Mesendoderm (in vitro differentiated cells): Measurements from ENCODE around the gene CDC6.

Experiments used
- DNase-seq: peaks from one replicate; pipeline ENCODE4 v3.0.0; 2013
- H2AK5ac ChIP-seq: 2 replicates; pipeline ENCODE4 v1.6.1; 2013; ENCODE audit warnings: low read length, inconsistent platforms
- H2BK120ac ChIP-seq: 2 replicates; pipeline ENCODE4 v1.6.1; 2013; ENCODE audit warnings: low read depth, mild to moderate bottlenecking, low read length, moderate library complexity, mixed read lengths
- H2BK15ac ChIP-seq: replicated peaks from 2 replicates; pipeline ENCODE4 v1.6.1; 2013; ENCODE audit warnings: low read depth, mild to moderate bottlenecking, moderate library complexity
- H2BK5ac ChIP-seq: 2 replicates; pipeline ENCODE4 v1.6.1; 2013; ENCODE audit warnings: low read length, inconsistent platforms
- H3K18ac ChIP-seq: 2 replicates; pipeline ENCODE4 v1.6.1; 2013; ENCODE audit warnings: mild to moderate bottlenecking, low read length, mixed read lengths
- H3K23ac ChIP-seq: one replicate; pipeline ENCODE4 v1.6.1; 2013; ENCODE audit warnings: low read length
- H3K27ac ChIP-seq: 2 replicates; pipeline ENCODE4 v1.5.1; 2013; ENCODE audit warnings: low read depth, mild to moderate bottlenecking, inconsistent platforms, low read length, moderate library complexity
- H3K27me3 ChIP-seq: 2 replicates; pipeline ENCODE4 v1.6.1; 2013; ENCODE audit warnings: low read length, control low read depth, mild to moderate bottlenecking, inconsistent platforms; ENCODE audit not compliant: insufficient read depth, poor library complexity
- H3K36me3 ChIP-seq: 2 replicates; pipeline ENCODE4 v1.6.1; 2013; ENCODE audit warnings: low read length, inconsistent platforms; ENCODE audit not compliant: control insufficient read depth, insufficient read depth
- H3K4ac ChIP-seq: one replicate; pipeline ENCODE4 v1.6.1; 2013; ENCODE audit warnings: low read depth, mild to moderate bottlenecking, low read length, moderate library complexity
- H3K4me1 ChIP-seq: 2 replicates; pipeline ENCODE4 v1.6.1; 2013; ENCODE audit warnings: low read depth, low read length, inconsistent platforms; ENCODE audit not compliant: control insufficient read depth
- H3K4me2 ChIP-seq: 2 replicates; pipeline ENCODE4 v1.6.1; 2013; ENCODE audit warnings: low read length
- H3K4me3 ChIP-seq: 2 replicates; pipeline ENCODE4 v1.5.1; 2013; ENCODE audit warnings: mild to moderate bottlenecking, low read length
- H3K56ac ChIP-seq: one replicate; pipeline ENCODE4 v1.6.1; 2013; ENCODE audit warnings: low read length
- H3K79me1 ChIP-seq: 2 replicates; pipeline ENCODE4 v1.6.1; 2013; ENCODE audit warnings: low read length, inconsistent platforms
- H3K79me2 ChIP-seq: 2 replicates; pipeline ENCODE4 v1.6.1; 2013; ENCODE audit warnings: mild to moderate bottlenecking, low read length; ENCODE audit not compliant: control insufficient read depth, insufficient read depth
- H3K9ac ChIP-seq: 2 replicates; pipeline ENCODE4 v1.6.1; 2013; ENCODE audit warnings: low read length, inconsistent platforms
- H4K5ac ChIP-seq: one replicate; pipeline ENCODE4 v1.6.1; 2013; ENCODE audit warnings: low read length
- H4K8ac ChIP-seq: one replicate; pipeline ENCODE4 v1.6.1; 2013; ENCODE audit warnings: low read depth, mild to moderate bottlenecking, control low read depth, low read length, moderate library complexity
- WGBS: extraction: QIAGEN DNeasy Blood & Tissue Kit; methylation state at CpG from one replicate; pipeline ENCODE4 v1.1.7; 2013; ENCODE audit warnings: low lambda C conversion rate, missing lambda C conversion rate; ENCODE audit not compliant: insufficient coverage; ENCODE audit errors: extremely low coverage; 5-methylcytosine and 5-hydroxymethylcytosine counted together

CDC6 gene

DNA sequence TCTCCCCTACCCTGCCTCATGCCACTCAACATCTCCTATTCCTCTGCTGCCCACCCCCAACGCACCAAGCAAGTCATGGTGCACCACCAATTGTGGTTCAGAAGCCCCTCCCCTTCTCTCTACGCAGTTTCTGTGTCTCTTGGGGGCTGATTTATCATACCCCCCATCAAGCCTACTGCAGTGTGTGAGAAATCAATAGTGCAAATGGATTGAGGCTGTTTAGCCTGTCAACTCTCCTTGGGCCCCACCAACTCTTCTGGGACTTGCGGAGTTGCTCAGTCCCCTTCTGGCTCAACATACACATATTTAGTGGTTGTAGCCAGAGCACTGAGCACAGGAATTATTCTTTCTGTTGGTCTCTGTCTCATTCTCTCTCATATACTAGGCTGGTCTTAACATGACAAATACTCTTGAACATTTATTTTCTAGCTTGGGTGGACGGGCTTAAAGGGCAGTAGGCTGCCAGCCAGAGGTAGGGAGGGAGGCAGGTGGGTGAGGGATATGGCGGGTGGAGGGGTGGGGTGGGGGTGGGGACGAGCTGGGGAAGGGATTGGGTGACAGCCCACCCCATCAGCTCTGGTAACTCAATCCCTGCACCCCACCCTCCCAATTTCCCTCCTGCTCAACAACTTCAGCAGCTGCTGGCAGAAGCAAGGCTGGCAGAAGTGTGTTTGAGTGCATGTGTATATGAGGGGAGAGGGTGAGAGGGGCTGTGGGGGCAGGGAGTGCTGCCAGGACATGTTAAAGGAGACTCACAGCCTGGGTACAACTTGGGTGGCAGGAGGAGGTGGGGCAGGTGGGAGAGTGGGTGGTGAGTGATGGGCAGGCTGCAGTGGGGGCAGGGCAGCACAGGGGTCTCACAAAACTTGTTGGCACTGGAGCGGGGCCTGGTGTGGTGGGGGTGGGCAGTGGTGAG lies 26.2 kb downstream of the CDC6 start:
- Histone ChIP-seq H4K5ac (no peak overlapping the region), H3K27ac (no peak overlapping the region), H3K18ac (no peak overlapping the region), H3K9ac (no peak overlapping the region), H3K4me2 (no peak overlapping the region), H3K56ac (no peak overlapping the region), H2AK5ac (no peak overlapping the region), H3K4me1 (peaks cover 9% of the 10 kb centered on the region), H3K4me3 (no peak overlapping the region), H2BK5ac (no peak overlapping the region), H3K79me1 (peaks cover 4% of the 10 kb centered on the region), H3K36me3 (no peaks in the 10 kb centered on the region), H4K8ac (no peak overlapping the region), H3K27me3 (no peaks in the 10 kb centered on the region), H3K4ac (no peak overlapping the region), H3K79me2 (peaks cover 2% of the 10 kb centered on the region), H3K23ac (no peak overlapping the region), H2BK15ac (no peak overlapping the region), H2BK120ac (no peak overlapping the region)
- no peak for DNase-seq
- no CpG with 5 or more reads among the region's 7 CpGs for WGBS

- no CpG with 5 or more reads among the region's 3 CpGs for WGBS
- no peak overlapping the region for H3K4me3 ChIP-seq
- H3K4me1 ChIP-seq = peaks cover 11% of the 10 kb centered on the region
Observed at GRCh38 chr17:40314584-40314956, 26.9 kb downstream of the CDC6 start.

DNA sequence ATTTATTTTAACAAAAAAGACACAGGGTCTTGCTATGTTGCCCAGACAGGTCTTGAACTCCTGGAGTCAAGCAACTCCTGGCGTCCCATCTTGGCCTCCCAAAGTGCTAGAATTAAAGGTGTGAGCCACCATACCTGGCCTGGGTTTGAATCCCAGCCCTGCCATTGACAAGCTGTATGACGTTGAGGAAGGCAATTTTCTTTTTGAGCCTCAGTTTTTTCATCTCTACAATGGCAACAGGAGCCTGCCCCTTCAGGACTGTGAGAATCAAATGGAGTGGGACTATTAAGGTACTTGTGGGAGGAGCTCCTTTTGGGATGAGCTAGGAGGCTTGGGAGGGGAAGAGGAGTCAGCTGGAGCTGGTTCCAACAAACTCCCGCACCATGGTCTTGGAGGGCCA lies 27.5 kb downstream of the CDC6 start:
- no peak overlapping the region for H2BK120ac ChIP-seq
- no peak overlapping the region for H3K56ac ChIP-seq
- no peak overlapping the region for H4K5ac ChIP-seq
- H3K4ac ChIP-seq = no peak overlapping the region
- H3K79me2 ChIP-seq = peaks cover 3% of the 10 kb centered on the region
- no peak overlapping the region for H3K9ac ChIP-seq
- no peak overlapping the region for H3K4me2 ChIP-seq
- no peak overlapping the region for H2AK5ac ChIP-seq
- H3K23ac ChIP-seq = no peak overlapping the region
- no peak overlapping the region for H3K4me3 ChIP-seq
- DNase-seq = no peak
- WGBS = no CpG with 5 or more reads among the region's 3 CpGs
- H3K36me3 ChIP-seq = no peaks in the 10 kb centered on the region
- no peak overlapping the region for H2BK5ac ChIP-seq
- H3K18ac ChIP-seq = no peak overlapping the region
- H3K27me3 ChIP-seq = no peaks in the 10 kb centered on the region
- H3K79me1 ChIP-seq = peaks cover 11% of the 10 kb centered on the region
- peaks cover 9% of the 10 kb centered on the region for H3K4me1 ChIP-seq
- H3K27ac ChIP-seq = no peak overlapping the region
- no peak overlapping the region for H4K8ac ChIP-seq
- H2BK15ac ChIP-seq = no peak overlapping the region

More at GRCh38 chr17:40314584-40314956, 26.9 kb downstream of the CDC6 start:
- H3K79me2 ChIP-seq = peaks cover 3% of the 10 kb centered on the region
- H3K27me3 ChIP-seq = no peaks in the 10 kb centered on the region
- no peak overlapping the region for H3K4me2 ChIP-seq
- H3K4ac ChIP-seq = no peak overlapping the region
- no peak overlapping the region for H3K56ac ChIP-seq
- no peak overlapping the region for H2BK120ac ChIP-seq
- no peak overlapping the region for H4K8ac ChIP-seq
- no peak overlapping the region for H2AK5ac ChIP-seq
- H3K36me3 ChIP-seq = no peaks in the 10 kb centered on the region
- no peak overlapping the region for H3K23ac ChIP-seq
- no peak overlapping the region for H3K27ac ChIP-seq
- no peak overlapping the region for H3K18ac ChIP-seq
- no peak overlapping the region for H2BK5ac ChIP-seq
- H4K5ac ChIP-seq = no peak overlapping the region
- H2BK15ac ChIP-seq = no peak overlapping the region
- DNase-seq = no peak
- no peak overlapping the region for H3K9ac ChIP-seq
- H3K79me1 ChIP-seq = peaks cover 7% of the 10 kb centered on the region

DNA sequence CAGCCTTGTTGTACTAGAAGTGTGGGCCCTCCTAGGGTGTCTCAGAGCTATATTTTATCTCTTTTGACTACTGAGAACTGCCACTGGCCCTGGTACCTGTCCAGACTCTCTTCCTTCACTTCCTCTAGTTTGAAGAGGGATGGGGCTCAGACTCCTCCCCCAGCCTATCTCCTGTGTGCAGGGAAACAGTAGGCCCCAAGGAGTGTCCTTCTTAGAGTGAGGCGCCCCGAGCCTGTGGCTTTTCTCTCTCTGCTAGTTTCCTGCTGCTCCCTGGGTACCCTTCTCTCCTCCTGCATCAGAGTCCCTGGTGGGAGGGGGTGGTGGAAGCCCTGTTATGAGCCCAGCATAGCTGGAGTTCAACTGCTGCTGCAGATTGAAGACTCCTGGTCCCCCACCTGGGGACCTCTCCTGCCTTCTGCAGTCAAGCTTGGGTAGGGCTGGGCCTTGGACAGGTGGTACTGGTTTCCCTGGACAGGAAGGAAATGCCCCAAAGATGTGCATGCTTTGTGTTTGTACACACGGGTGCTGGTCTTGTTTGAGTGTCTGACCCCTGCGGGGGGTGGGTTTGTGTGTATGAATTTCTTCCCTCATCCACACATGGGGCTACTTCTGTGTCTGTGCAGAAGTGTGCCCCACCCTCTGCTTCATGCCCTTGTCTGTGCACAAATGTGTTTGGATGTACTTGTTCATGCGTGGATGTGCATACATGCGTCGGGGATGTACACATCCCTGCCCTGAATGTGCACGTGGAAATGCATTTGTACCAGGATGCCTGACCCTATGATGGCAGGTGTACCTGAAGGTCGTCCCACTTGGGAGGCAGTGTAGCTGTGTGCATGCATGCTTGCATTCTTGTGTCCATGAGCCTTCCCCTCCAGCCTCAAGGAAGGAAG lies 28.2 kb downstream of the CDC6 start:
- Histone ChIP-seq H4K5ac (no peak overlapping the region), H3K23ac (peak overlapping the region; percentile 30), H3K4me1 (peaks cover 9% of the 10 kb centered on the region), H3K36me3 (no peaks in the 10 kb centered on the region), H3K4ac (no peak overlapping the region), H3K27me3 (no peaks in the 10 kb centered on the region), H2BK120ac (no peak overlapping the region), H3K79me1 (peaks cover 15% of the 10 kb centered on the region), H2BK5ac (no peak overlapping the region), H3K18ac (no peak overlapping the region), H3K56ac (peak overlapping the region; percentile 87), H3K4me2 (peak overlapping the region; percentile 78), H3K27ac (no peak overlapping the region), H3K4me3 (no peak overlapping the region), H3K79me2 (peaks cover 6% of the 10 kb centered on the region), H3K9ac (peak overlapping the region; percentile 77), H2AK5ac (peak overlapping the region; percentile 80), H2BK15ac (no peak overlapping the region), H4K8ac (no peak overlapping the region)
- no CpG with 5 or more reads among the region's 9 CpGs for WGBS
- no peak for DNase-seq

DNA sequence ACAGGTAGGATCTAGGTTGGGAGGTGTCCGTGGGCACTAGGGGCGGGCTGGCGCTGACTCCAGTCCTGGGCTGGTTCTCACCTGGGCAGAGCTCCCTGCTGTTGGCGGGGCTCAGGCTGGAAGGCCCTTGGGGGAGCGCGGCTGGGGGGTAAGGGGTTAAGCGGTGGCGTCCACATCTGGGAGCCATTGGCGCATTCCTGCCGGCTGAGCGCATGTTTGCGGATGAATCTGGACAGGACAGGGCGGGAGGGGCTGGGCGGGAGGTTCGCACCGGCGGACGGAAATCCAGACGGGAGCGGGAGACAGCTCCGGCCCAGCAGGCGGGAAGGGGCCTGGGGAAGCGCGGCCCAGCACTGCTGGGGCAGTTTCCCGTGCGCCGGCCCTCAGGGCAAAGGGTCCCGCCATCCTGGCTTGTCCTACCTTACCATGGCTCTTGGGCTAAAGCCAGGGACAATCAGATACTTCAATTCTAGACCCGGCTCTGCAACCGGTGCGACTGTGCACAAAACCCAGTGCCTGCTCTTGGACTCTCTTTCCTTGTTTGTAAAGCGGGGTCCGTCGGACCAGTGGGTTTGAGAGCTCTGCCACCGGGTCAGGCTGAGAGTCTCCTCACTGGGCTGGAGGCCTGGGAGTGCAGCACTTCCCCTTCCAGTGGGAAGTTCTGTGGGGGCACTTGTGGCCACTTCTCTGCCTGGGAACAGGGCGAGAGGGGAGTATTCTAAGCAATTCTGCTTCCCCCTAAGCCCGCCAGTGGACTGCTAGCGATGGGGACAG lies 29.1 kb downstream of the CDC6 start:
- DNase-seq = peak; percentile 85
- WGBS = no CpG with 5 or more reads among the region's 38 CpGs

More for the DNA sequence above, 29.1 kb downstream of the CDC6 start:
- peaks cover 9% of the 10 kb centered on the region for H3K4me1 ChIP-seq
- peak overlapping the region; percentile 80 for H2AK5ac ChIP-seq
- peak overlapping the region; percentile 25 for H3K27ac ChIP-seq
- no peak overlapping the region for H2BK120ac ChIP-seq
- peak overlapping the region; percentile 78 for H3K4me2 ChIP-seq
- peak overlapping the region; percentile 87 for H3K56ac ChIP-seq
- peak overlapping the region; percentile 77 for H3K9ac ChIP-seq
- peak overlapping the region; percentile 30 for H3K23ac ChIP-seq
- peaks cover 8% of the 10 kb centered on the region for H3K79me2 ChIP-seq
- H2BK5ac ChIP-seq = no peak overlapping the region
- no peak overlapping the region for H2BK15ac ChIP-seq
- H3K79me1 ChIP-seq = peaks cover 15% of the 10 kb centered on the region
- no peaks in the 10 kb centered on the region for H3K27me3 ChIP-seq
- no peak overlapping the region for H4K8ac ChIP-seq
- no peak overlapping the region for H3K4ac ChIP-seq
- H3K18ac ChIP-seq = peak overlapping the region; percentile 57
- H3K4me3 ChIP-seq = peak overlapping the region; percentile 35
- no peak overlapping the region for H4K5ac ChIP-seq
- H3K36me3 ChIP-seq = no peaks in the 10 kb centered on the region
